ENCODE data around the gene MRPL32.
"Not testable (repeated sequence)": the region's sequence is repeated elsewhere in the genome, so short reads cannot be mapped to it uniquely, and the experiment has no call there.

MRPL32 gene

DNA sequence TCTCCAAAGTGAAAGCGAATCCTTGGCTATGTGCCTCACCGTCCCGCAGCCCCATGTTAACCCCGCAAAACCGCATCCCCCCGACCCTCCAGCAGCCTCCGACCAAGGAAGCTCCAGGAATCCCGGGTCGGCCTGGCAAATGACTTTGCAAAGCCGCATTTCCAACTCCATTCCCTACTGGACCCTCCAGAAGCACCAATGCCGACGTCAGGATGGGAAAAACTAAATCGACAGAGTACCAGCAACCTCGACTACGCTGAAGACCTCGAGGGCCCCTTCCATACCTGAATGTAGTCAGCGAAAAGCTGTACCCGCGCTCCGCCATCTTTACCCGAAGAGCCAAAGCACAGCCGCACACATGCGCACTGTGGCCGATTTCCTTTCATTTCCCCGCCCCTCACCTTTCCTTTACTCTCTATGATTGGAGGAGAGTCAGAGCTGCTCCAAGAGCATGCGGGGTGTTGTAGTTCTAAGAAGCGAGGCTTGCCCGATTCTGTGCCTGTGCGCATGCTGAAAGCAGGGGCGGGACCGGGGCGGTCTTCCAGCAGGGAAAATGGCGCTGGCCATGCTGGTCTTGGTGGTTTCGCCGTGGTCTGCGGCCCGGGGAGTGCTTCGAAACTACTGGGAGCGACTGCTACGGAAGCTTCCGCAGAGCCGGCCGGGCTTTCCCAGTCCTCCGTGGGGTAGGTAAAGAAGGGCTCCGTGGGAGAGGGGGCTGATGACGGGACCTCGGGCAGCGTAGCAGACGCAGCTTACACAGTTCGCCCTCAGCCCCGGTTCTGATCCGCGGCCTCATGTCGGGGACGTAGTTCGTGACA is at the start of gene MRPL32, which contains the start of gene PSMA2:
Gene MRPL32, plus strand, starts transcription at position 543 of the 818 bp plus-strand sequence. Its CDS starts 11 bp downstream, at position 554.
Gene PSMA2, minus strand, starts transcription at position 341 of the 818 bp plus-strand sequence. Its CDS starts 16 bp downstream, at position 325.
- DNase-seq, result peak; percentile 91

DNA sequence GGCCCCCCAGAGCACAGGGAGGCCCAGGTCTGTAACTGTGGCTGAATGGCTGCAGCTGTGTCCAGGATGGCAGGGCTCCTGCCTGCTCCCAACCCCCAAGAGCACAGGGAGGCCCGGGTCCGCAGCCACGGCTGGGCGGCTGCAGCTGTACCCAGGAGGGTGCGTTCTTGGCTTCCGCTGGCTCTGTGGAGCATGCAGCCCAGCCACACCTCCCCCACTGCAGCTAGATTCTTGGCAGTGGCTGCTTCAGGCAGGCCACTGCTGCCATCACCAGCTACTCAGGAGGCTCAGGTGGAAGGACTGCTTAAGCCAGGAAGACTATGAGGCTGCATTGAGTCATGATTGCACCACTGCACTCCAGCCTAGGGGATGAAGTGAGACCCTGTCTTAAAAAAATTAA is 48.2 kb upstream of the MRPL32 start:
- DNase-seq, result no peak

DNA sequence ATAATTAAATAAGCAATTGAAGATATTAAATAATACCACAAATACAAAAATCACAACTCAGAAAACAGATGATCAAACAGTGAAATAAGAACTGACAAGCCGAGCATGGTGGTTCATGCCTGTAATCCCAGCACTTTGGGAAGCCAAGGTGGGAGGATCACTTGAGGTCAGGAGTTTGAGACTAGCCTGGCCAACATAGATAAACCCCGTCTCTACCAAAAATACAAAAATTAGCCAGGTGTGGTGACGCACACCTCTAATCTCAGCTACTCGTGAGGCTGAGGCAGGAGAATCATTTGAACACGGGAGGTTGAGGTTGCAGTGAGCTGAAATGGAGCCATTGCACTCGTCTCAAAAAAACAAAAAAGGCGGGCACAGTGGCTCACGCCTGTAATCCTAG is 47.0 kb upstream of the MRPL32 start:
- not testable (repeated sequence) for DNase-seq

DNA sequence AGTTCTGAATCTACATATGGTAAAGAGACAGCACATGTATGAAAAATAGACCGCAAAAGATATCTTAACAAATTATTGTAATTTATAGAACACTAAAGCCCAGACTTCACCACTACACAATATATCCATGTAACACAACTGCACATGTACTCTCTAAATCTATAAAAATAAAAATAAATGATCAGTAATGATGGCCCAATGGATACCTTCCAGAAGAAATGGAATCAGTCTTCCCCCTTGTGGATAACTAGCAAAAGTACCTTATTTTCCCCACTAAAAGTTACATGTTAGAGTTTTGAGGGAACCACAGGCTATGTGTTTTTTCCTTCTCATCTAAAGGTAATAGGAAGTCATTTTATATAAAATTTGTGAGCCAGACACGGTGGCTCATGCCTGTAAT is 46.0 kb upstream of the MRPL32 start:
- DNase-seq, result no peak

DNA sequence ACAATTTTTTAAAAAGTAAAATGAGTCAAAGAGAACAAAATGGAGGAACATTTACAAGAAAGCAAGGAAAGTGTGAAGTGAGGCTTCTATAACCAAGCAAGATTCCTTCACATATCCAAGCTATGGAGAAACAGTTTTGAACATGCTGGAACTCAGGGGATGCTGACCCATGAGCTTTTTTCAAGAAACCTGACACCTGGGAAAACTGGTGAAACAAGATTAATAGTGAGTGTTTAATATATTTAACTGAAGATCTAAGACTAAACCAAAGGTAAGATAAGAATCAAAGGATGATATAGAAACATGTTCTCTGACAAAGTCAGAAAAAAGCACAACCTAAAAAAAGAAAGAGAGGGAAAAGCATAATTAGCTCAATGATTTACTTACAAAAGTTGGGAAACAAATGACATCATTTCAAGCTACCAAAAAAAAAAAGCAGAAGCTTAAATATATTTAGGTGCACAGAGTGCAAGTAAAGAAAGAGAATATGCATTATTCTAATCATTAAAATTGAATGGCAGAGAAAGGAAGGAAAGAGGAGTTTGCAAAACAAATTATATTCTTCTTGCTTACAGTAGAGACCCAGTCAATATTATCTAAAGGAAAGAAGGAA is 45.2 kb upstream of the MRPL32 start:
- DNase-seq, result no peak

DNA sequence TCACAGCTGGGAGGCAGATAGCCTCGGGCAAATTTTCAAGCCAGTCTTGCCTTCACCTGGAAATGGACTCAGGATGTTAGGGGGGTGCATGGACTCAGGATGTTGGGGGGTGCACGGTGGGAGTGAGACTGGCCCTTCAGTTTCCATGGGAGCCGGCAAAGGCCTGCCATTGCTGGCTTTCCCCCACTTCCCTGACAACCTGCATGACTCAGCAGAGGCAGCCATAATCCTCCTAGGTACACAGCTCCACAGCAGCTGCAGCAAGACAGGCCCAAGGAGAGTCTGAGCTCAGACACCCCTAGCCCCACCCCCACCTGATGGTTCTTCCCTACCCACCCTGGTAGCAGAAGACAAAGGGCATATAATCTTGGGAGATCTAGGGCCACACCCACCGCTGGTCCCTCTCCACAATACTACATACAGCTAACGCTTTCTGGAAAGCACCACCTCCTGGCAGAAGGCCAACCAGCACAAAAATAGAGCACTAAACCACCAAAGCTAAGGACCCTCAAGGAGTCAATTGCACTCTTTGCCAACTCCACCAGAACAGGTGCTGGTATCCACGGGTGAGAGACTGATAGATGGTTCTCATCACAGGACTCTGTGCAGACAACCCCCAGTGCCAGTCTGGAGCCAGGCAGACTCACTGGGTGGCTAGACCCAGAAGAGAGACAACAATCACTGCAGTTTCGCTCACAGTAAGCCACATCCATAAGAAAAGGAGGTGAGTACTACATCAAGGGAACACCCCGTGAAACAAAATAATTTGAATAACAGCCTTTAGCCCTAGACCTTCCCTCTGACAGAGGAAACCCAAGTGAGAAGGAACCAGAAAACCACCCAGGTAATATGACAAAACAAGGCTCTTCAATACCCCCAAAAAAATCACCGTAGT is 38.6 kb upstream of the MRPL32 start:
- DNase-seq, result no peak

DNA sequence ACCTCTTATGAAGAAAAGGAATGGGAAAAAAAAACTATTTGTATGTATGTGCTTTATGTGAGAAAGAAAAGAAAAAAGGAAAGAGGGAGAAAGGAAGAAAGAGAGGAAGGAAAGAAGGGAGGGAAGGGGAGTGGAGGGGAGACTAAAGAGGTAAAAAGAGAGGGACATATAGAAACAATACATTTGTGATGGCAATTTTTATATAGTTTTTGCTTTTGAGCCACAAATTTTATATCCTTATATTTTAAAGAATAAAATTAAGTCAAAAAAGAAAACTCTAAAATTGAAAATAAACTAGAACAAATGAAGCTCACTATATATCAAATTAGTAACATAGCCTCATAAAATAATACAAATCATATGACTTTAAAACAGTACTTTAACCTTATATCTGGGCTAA is 31.3 kb upstream of the MRPL32 start:
- DNase-seq, result no peak

DNA sequence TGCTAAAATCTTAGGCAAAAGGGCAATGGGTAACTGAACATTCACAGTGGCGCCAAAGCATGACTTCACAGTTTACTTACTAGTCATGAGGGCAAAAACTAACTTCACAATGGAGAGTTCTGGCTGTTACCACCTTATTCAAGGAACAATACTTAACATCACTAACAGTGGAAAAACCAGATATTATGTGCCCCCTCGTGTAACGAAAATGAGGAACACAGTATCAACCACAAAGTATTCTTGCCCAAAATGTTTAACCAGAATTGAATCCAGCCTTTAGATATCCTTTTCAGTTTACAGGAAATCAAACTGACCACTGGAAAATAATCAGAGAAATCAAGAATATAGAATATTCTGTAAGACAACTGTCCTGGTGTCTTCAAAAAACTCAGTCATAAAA is 29.8 kb upstream of the MRPL32 start:
- DNase-seq, result no peak

DNA sequence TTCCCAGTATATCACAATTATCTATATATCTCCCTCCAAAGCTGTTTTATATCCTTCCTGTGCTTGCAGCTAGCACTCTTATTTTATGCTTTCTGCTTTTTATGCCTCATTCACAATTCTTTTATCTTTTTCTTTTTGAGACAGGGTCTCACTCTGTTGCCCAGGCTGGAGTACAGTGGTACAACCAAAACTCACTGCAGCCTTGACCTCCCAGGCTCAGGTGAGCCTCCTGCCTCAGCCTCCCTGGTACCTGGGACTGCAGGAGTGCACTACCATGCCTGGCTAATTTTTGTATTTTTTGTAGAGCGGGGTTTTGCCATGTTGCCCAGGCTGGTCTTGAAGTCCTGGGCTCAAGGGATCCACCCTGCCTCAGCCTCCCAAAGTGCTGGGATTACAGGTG is 26.0 kb upstream of the MRPL32 start:
- DNase-seq, result no peak

DNA sequence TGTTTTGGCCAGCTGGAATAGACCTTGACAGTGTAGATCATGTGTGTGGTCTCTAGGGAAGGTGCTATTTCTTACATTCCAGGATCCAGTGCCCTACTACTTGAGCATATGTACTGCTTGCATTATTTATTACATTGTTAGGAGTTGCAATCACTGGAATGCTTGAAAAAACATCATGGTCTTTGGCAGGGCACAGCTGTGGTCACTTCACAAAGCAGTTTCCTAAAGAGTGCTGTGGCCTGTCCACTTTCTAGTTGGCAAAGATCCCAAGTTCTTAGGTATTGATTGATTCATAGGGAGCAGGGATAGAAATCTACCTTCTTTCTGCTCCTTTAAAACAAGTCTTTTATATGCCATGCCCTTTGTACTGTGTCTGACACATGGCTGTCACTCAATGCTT is 24.9 kb upstream of the MRPL32 start:
- no peak for DNase-seq

DNA sequence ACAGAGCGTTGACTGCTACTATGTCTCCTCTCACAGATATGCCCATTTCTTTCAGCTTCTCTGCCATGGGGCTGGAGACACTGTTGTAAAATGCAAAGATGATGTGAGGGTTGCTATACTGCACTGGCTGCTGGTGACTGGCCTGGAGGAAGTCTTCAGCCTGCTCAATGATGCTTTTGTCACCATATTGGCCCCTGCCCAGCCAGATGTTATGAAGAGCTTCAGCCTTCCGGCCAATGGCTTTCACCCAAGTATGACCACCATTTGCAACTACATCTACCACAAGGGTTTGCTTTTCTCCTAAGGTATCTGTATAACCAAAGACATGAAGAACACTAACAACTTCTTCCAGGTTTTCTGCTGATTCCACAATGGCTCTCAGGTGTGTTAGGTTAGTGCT is 21.9 kb upstream of the MRPL32 start:
- DNase-seq, result no peak

DNA sequence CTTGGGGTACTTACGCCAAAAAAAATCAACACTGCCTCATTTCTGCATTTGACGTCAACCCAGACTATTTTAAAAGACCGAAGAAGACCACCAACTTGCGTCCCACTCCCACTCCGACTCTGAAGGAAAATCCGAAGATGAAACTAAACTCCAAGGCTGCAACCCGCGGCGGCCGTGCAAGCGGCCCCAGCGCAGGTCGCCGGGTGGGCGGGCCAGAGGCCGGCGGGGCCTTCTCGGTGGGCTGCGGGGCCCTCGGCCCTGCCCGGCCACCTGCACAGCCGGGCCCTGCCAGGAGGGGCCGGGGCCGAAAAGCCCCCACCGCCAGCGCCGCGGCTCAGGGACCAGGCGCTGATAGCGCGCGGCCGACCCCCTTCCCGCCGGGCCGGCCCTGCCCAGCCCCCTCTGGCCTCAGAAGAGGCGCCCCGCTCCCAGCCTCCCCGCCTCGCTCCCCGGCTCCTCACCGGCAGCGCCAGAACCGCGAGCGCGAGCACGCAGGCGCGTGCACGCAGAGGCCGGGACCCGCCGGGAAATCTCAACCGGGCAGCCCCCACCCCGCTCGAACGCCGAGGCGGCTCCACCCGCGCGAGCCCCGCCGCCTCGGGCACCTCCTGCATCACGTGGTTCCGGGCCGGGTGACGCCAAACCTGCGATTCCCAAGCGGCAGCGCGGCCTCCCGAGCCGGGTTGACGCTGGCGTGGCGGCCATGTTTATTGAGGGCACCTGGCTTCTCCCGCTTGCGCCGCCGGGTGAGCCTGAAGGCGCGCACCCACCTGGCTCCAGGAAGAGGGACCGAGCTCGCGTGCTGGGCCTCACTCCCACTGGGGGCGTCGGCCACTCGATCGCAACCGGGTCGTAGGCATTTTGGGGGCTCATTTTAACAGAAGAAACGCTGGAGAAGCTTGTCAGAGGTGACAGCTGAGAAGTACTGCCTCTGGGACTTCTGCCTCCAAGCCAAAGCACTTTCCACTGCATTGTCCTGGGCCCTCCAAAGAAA is 20.4 kb upstream of the MRPL32 start, which contains the start of gene C7orf25:
Gene C7orf25, minus strand, starts transcription at position 617 of the 994 bp plus-strand sequence. CDS start 1,170 bp downstream, outside the sequence.
- peak; percentile 95 for DNase-seq

DNA sequence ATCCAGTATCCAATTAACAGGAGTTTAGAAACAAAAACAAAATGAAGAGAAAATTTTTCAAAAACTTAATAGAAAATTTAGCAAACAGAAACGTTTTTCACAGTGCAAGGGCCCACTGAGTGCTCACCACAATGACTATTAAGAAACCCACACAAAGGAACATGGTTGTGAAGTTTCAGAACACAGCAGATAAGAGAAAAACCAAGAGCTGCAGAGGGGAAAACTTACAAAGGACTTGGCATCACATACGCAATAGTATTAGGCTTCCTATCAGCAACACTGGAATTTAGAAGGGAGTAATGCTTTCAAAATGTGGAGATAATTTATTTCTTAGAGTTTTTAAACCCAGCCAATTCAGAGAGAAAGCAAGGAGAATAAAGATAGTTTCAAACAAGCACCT is 18.6 kb upstream of the MRPL32 start:
- DNase-seq, result no peak

DNA sequence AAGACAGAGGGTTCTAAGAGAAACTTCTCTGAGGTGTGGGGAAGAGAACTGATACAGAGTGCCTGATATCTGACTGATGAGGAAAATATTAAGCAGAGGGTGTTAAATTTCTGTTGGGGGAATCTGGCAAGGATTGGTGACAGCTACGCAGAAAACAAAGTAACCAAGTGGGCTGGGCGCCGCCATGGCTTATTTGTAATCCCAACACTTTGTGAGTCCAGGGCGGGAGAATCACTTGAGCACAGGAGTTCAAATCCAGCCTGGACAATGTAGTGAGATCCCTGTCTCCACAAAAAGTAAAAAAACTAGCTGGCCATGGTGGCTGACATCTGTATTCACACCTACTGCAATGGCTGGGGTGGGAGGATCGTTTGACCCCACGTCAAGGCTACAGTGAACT is 18.2 kb upstream of the MRPL32 start:
- DNase-seq, result no peak

DNA sequence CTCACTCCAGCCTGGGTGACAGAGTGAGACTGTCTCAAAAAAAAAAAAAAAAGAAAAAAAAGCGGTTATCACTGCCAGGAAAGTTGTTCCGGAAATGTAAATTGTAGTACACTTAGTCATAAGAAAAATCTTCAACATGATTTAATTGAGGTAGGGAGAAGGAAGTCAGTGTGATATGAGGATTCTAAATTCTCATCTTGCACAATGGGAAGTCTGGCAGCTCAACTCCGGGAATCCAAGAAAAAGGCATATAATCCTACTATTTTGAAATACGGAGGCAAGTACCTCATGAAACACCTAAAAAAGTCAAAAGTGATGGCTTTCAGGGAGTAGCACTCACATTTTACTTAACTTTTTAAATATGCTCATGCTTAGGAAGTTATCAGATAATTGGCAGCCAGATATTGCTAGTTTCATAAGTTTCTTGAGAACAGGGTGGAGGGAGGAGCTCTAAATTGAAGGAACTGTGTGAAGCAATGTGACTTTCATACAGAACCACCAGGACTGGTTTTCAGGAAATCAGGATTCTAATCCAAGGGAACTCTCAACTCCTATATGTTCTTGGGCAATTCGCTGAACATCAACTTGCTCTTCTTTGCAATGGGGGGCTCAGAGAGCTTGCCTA is 17.6 kb upstream of the MRPL32 start:
- no peak for DNase-seq

DNA sequence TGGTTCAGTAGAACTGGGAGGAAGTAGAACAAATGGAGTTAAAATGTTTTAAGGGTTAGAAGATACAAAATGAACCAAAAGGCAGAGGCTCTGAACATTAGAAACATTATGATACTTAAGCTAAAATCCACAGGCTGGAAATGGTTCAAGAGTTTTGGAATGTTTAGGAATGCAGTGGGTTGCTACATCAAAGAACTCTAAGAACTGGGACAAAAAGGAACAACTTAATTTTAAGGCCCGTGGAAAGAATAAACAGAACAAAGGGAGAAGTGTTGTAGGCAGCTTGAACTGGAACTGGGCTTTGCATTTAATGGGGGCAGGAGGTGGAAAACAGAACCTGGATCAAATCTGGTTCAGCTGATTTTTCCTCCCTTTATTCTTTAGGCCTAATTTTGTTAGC is 16.8 kb upstream of the MRPL32 start:
- DNase-seq, result no peak

DNA sequence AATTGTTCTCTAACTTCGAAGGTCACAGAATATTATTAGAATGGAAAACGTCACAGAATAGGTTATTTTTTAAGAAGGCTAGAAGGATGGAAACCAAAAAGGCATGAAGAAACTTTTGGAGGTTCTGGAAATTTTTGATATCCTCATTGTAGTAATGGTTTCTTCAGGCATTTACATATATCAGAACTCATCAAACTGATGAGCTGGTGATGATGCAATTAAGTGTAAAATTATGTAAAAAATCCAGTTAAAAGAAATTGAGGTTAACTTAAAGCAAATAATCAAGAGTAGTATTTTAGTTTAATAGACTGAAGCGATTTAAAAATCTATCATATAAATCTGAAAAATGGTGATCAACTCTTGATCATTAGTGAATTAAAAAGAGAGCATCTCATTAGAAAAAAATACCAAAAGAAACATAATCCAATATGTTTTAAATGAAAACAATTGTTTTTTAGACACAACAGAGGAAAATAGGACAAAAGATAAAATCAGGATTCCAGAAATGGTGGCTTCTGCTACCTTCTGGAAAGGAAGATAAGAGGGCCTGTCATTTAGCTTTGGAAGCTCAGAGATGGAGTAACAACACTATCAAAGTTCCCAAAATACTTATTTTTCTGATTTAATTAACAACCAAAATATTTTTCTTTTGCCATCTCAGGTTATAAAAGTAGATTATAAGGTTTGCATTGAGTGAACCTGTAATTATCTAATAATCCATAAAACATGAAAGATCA is 10.0 kb upstream of the MRPL32 start:
- no peak for DNase-seq

DNA sequence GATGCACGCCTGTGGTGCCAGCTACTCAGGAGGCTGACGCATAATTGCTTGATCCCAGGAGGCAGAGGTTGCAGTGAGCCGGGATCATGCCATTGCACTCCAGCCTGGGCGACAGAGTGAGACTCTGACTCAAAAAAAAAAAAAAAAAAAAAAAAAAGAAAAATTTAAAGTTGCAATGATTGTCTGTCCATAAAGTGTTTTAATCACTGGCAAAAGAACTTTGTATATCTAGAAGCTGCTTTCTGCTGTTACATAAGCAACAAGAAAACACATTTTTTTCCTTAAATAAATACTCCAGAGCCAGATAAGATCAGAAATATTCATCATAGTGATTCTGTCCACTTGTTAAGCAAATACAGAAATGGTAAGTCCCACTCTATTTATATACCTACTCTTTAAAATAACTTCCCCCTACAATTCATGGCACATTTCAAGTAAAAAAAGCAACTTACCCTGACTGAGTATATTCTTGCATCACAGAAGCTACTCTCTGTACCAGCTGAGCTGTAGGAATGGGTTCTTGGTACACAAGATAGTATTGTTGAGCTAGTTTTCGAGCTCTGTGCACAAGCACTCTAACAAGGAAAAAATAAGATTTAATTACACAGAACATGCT is 7.8 kb upstream of the MRPL32 start:
- DNase-seq, result no peak

DNA sequence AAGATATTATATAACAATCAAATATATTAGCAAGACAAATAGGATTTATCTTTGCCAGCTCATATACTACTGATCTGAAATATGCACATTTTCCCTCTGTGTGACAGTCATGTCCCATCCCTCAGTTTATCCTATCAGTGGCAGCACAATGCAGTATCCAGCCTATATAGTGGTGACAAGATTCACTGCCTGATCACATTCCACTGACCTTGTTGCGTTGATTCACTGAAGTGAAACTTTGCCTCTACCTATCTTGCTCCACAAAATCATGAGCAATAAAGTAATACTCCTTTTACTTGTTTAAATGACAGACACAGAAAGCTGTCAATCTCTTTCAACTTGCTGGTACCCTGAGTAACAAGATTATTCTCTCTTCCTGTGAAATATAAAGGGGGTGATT is 6.5 kb upstream of the MRPL32 start:
- DNase-seq, result no peak

DNA sequence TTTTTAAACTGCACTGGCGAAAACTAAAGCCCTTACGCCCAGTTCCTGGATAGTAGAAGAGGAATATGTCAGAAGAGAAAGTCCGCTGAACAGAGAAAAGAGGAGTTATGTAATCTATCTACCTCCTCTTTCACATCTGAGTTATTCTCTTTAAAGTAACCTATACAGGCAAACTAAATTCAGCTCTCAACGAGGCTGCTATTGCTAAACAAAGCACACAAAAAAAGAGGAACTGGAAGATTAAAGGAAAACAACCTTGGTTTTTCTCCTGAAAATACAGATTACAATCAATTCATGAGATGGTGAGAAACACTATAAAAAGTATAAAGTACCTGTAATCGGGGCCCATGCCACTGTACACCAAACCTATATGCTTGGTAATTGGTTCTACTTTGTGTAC is 6.0 kb upstream of the MRPL32 start:
- DNase-seq, result no peak
